ENCODE data around the gene ZSWIM6.

- TF ChIP-seq, protein P1, sequence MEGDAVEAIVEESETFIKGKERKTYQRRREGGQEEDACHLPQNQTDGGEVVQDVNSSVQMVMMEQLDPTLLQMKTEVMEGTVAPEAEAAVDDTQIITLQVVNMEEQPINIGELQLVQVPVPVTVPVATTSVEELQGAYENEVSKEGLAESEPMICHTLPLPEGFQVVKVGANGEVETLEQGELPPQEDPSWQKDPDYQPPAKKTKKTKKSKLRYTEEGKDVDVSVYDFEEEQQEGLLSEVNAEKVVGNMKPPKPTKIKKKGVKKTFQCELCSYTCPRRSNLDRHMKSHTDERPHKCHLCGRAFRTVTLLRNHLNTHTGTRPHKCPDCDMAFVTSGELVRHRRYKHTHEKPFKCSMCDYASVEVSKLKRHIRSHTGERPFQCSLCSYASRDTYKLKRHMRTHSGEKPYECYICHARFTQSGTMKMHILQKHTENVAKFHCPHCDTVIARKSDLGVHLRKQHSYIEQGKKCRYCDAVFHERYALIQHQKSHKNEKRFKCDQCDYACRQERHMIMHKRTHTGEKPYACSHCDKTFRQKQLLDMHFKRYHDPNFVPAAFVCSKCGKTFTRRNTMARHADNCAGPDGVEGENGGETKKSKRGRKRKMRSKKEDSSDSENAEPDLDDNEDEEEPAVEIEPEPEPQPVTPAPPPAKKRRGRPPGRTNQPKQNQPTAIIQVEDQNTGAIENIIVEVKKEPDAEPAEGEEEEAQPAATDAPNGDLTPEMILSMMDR (IDR thresholded peaks at IDR 0.05) = peak in 1 of 12 donors; percentile 16
- TF ChIP-seq POLR2A (IDR thresholded peaks at IDR 0.05) = no peak
Measured at GRCh38 chr5:61569353-61569752, 237.3 kb downstream of the ZSWIM6 start.

Data from heart left ventricle (tissue), 13 donors.